HG03135 (cell line): Measurements from ENCODE around the gene B3GAT1.
A peak's percentile ranks its signal among the peaks of the same experiment; 100 is the strongest.

Source experiments
- ATAC-seq: cut with Tn5 transposase; IDR thresholded peaks from one replicate; pipeline ENCODE4 v1.9.1; 2021; ENCODE audit warnings: mild to moderate bottlenecking, moderate library complexity; ENCODE audit not compliant: unreplicated experiment

Gene B3GAT1

GRCh38 chr11:134374171-134374570 is 37.9 kb downstream of the B3GAT1 start:
- ATAC-seq, result no peak

GRCh38 chr11:134373591-134374052 is 38.4 kb downstream of the B3GAT1 start:
- no peak for ATAC-seq

- ATAC-seq, result no peak
These were observed 39.1 kb downstream of the B3GAT1 start for GRCh38 chr11:134372961-134373360.

GRCh38 chr11:134372536-134372935 is 39.5 kb downstream of the B3GAT1 start:
- ATAC-seq, result no peak

GRCh38 chr11:134371436-134372185 is 40.4 kb downstream of the B3GAT1 start:
- no peak for ATAC-seq

- ATAC-seq, result no peak
These were observed 41.3 kb downstream of the B3GAT1 start for GRCh38 chr11:134370526-134371435.

- no peak for ATAC-seq
These were observed 42.2 kb downstream of the B3GAT1 start for GRCh38 chr11:134369656-134370525.

- no peak for ATAC-seq
These were observed 44.3 kb downstream of the B3GAT1 start for GRCh38 chr11:134367781-134368180.

GRCh38 chr11:134366254-134366653 is 45.8 kb downstream of the B3GAT1 start:
- ATAC-seq, result no peak

- no peak for ATAC-seq
These were observed 46.8 kb downstream of the B3GAT1 start for GRCh38 chr11:134365011-134365925.

- no peak for ATAC-seq
These were observed 47.8 kb downstream of the B3GAT1 start for GRCh38 chr11:134364261-134364660.

- ATAC-seq, result no peak
These were observed 48.5 kb downstream of the B3GAT1 start for GRCh38 chr11:134363592-134363991.

GRCh38 chr11:134363161-134363560 is 48.9 kb downstream of the B3GAT1 start:
- no peak for ATAC-seq

GRCh38 chr11:134362192-134362901 is 49.7 kb downstream of the B3GAT1 start:
- ATAC-seq, result no peak

- ATAC-seq, result no peak
These were observed 50.4 kb downstream of the B3GAT1 start for GRCh38 chr11:134361661-134362060.

- peak; percentile 73 for ATAC-seq
These were observed 51.8 kb downstream of the B3GAT1 start for GRCh38 chr11:134360050-134360835.

- ATAC-seq, result no peak
These were observed 52.4 kb downstream of the B3GAT1 start for GRCh38 chr11:134359646-134360045.

- ATAC-seq, result no peak
These were observed 53.1 kb downstream of the B3GAT1 start for GRCh38 chr11:134358856-134359490.
